ENCODE data around the gene KXD1. TPM values are rescaled to one million over a fixed set of nuclear protein-coding genes. Genes with fewer than 3 reads are reported as not detected.
"Not testable (repeated sequence)": the region's sequence is repeated elsewhere in the genome, so short reads cannot be mapped to it uniquely, and the experiment has no call there.

Gene KXD1
- total and polyA plus RNA-seq, 2 donors (not counting 1 experiment from before 2014, with no cell fraction given): 63.3 to 108 TPM

DNA sequence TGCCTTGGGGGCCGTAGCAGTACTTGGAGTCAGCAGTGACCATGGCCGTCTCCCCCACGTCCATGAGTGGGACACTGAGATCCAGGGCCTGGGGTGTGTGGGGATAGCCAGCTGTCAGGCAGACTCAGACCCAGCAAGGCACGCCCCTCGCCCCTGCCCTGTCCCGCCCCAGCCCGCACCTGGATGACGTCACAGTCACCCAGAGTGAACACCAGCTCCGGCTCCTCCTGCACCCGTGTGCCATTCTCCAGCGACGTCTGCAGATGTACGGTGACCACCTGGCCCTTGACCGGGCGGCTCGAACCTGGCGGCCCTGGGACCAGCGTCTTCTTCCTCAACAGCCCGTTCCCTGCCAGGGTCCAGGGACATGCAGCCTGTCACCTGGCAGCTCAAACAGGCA lies 18.3 kb upstream of the KXD1 start:
- peaks cover 4% of the 10 kb centered on the region for H3K4me1 ChIP-seq (ENCODE audit: control insufficient read depth, extremely low read depth, insufficient read depth, low read length)
- H3K9me3 ChIP-seq (ENCODE audit: control insufficient read depth, insufficient read depth, low read depth, low read length): no peaks in the 10 kb centered on the region
- no peaks in the 10 kb centered on the region for H4K20me1 ChIP-seq (ENCODE audit: control insufficient read depth, extremely low read depth, insufficient read depth, low read length)
- no peak overlapping the region for H3K4me2 ChIP-seq (ENCODE audit: extremely low read depth, insufficient read depth, low read length)
- H3K36me3 ChIP-seq (ENCODE audit: control insufficient read depth, insufficient read depth, low read length): peaks cover 27% of the 10 kb centered on the region
- no peak overlapping the region for H3K9ac ChIP-seq (ENCODE audit: insufficient read depth, low read length)
- H2AFZ ChIP-seq (ENCODE audit: low read length): no peak overlapping the region
- H3K27me3 ChIP-seq (ENCODE audit: control insufficient read depth, insufficient read depth, low read length): no peaks in the 10 kb centered on the region
- peaks cover 15% of the 10 kb centered on the region for H3K79me2 ChIP-seq (ENCODE audit: control insufficient read depth, insufficient read depth, low read length)
- no peak overlapping the region for H3K4me3 ChIP-seq (replicated peaks in 1 of 4; ENCODE audit: control extremely low read depth in 1 of 4, insufficient read depth in 1 of 4, low read depth in 3 of 4, low read length in 4 of 4)
- no peak for DNase-seq (ENCODE audit: low read depth in 2 of 2)
- no peak overlapping the region for H3K27ac ChIP-seq (ENCODE audit: insufficient read depth, low read length)
- TF ChIP-seq EZH2 (IDR thresholded peaks at IDR 0.05; ENCODE audit: low read length, missing control alignments): no peak
- TF ChIP-seq, protein P1, sequence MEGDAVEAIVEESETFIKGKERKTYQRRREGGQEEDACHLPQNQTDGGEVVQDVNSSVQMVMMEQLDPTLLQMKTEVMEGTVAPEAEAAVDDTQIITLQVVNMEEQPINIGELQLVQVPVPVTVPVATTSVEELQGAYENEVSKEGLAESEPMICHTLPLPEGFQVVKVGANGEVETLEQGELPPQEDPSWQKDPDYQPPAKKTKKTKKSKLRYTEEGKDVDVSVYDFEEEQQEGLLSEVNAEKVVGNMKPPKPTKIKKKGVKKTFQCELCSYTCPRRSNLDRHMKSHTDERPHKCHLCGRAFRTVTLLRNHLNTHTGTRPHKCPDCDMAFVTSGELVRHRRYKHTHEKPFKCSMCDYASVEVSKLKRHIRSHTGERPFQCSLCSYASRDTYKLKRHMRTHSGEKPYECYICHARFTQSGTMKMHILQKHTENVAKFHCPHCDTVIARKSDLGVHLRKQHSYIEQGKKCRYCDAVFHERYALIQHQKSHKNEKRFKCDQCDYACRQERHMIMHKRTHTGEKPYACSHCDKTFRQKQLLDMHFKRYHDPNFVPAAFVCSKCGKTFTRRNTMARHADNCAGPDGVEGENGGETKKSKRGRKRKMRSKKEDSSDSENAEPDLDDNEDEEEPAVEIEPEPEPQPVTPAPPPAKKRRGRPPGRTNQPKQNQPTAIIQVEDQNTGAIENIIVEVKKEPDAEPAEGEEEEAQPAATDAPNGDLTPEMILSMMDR (conservative IDR thresholded peaks at IDR 0.05 in 1 of 2, IDR thresholded peaks at IDR 0.05 in 1 of 2; ENCODE audit: low read depth in 1 of 2, low read length in 2 of 2): no peak

DNA sequence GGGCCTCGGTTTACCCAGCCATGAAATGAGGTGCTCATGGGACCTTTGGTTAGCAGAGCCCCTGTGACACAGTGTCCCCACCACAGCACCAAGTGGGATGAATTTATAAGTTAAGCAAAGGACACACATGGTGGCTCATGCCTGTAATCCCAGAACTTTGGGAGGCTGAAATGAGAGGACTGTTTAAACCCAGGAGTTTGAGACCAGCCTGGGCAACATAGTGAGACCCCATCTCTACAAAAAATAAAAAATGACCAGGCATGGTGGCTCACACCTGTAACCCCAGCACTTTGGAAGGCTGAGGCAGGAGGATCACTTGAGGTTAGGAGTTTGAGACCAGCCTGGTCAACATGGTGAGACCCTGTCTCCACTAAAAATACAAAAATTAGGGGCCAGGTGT lies 17.5 kb upstream of the KXD1 start:
- H3K27ac ChIP-seq (ENCODE audit: insufficient read depth, low read length); H3K4me1 ChIP-seq (ENCODE audit: control insufficient read depth, extremely low read depth, insufficient read depth, low read length); H3K4me3 ChIP-seq (replicated peaks in 1 of 4; ENCODE audit: control extremely low read depth in 1 of 4, insufficient read depth in 1 of 4, low read depth in 3 of 4, low read length in 4 of 4); H2AFZ ChIP-seq (ENCODE audit: low read length); DNase-seq (ENCODE audit: low read depth in 2 of 2); H3K9ac ChIP-seq (ENCODE audit: insufficient read depth, low read length); H3K4me2 ChIP-seq (ENCODE audit: extremely low read depth, insufficient read depth, low read length); H4K20me1 ChIP-seq (ENCODE audit: control insufficient read depth, extremely low read depth, insufficient read depth, low read length); H3K27me3 ChIP-seq (ENCODE audit: control insufficient read depth, insufficient read depth, low read length); H3K9me3 ChIP-seq (ENCODE audit: control insufficient read depth, insufficient read depth, low read depth, low read length): not testable (repeated sequence)
- Histone ChIP-seq H3K79me2 (ENCODE audit: control insufficient read depth, insufficient read depth, low read length) (peaks cover 15% of the 10 kb centered on the region), H3K36me3 (ENCODE audit: control insufficient read depth, insufficient read depth, low read length) (peaks cover 27% of the 10 kb centered on the region)

DNA sequence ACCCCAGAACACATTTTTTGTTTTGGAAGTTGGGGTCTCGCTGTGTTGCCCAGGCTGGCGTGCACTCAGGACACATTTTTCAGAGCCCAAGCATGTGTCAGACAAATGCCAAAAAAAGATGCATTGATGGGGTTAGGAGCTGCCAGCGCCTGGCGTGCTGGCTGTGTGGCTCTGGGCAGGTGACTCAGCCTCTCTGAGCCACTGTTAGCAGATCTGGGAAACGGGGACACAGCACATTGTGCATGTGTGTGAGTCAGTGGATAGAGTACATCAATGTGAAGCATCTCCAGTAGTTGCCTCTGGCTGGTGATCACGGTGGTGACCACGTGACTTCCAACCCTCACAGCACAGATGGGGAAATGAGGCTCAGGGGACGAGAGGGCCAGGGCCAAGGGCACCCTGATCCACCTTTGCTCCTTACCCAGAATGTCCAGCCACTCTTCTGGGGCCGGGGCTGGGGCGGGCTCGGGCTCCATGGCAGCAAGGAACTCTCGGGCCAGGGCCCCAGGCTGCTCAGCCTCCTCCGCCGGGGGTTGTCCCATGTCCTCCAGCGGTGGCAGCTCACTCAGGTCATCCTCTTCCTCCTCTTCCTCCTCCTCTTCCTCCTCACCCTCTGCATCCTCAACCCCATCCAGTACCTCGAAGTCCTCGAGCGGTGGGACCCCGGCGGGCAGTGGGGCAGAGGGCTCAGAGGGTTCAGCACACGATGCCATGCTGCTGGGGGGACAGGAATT lies 16.2 kb upstream of the KXD1 start:
- peak in 1 of 2 donors; percentile 16 for DNase-seq (ENCODE audit: low read depth in 2 of 2)

More for the DNA sequence above, 16.2 kb upstream of the KXD1 start:
- peaks cover 27% of the 10 kb centered on the region for H3K36me3 ChIP-seq (ENCODE audit: control insufficient read depth, insufficient read depth, low read length)
- H3K27ac ChIP-seq (ENCODE audit: insufficient read depth, low read length): peak overlapping the region; percentile 6
- no peaks in the 10 kb centered on the region for H4K20me1 ChIP-seq (ENCODE audit: control insufficient read depth, extremely low read depth, insufficient read depth, low read length)
- peaks cover 4% of the 10 kb centered on the region for H3K4me1 ChIP-seq (ENCODE audit: control insufficient read depth, extremely low read depth, insufficient read depth, low read length)
- no peaks in the 10 kb centered on the region for H3K9me3 ChIP-seq (ENCODE audit: control insufficient read depth, insufficient read depth, low read depth, low read length)
- H2AFZ ChIP-seq (ENCODE audit: low read length): no peak overlapping the region
- H3K9ac ChIP-seq (ENCODE audit: insufficient read depth, low read length): no peak overlapping the region
- TF ChIP-seq, protein P1 (conservative IDR thresholded peaks at IDR 0.05 in 1 of 2, IDR thresholded peaks at IDR 0.05 in 1 of 2; ENCODE audit: low read depth in 1 of 2, low read length in 2 of 2): no peak
- no peak for TF ChIP-seq EZH2 (IDR thresholded peaks at IDR 0.05; ENCODE audit: low read length, missing control alignments)
- H3K27me3 ChIP-seq (ENCODE audit: control insufficient read depth, insufficient read depth, low read length): no peaks in the 10 kb centered on the region
- H3K4me2 ChIP-seq (ENCODE audit: extremely low read depth, insufficient read depth, low read length): peak overlapping the region; percentile 35
- peak overlapping the region in 1 of 4 experiments; percentile 79 for H3K4me3 ChIP-seq (replicated peaks in 1 of 4; ENCODE audit: control extremely low read depth in 1 of 4, insufficient read depth in 1 of 4, low read depth in 3 of 4, low read length in 4 of 4)
- H3K79me2 ChIP-seq (ENCODE audit: control insufficient read depth, insufficient read depth, low read length): peaks cover 15% of the 10 kb centered on the region
